Activated naive CD4-positive, alpha-beta T cell treated with anti-CD3 and anti-CD28 coated beads for 36 hours (primary cell): ENCODE data around the gene KIDINS220. TPM values are rescaled to one million over a fixed set of nuclear protein-coding genes. Genes with fewer than 3 reads are reported as not detected.

Experiments
- CTCF ChIA-PET: fragments of 350-600 bp; sonication (Branson Sonifier 250); formaldehyde crosslinking; loops from one replicate; lab custom pipeline; 2021; ENCODE audit warnings: antibody characterized with exemption; lab: Charles Lee
- DNase-seq: peaks from one replicate; pipeline ENCODE4 v3.0.0-alpha.2; 2020
- H3K27ac Mint-ChIP-seq: one replicate; pipeline ENCODE4 v1.8.0; 2021; ENCODE audit warnings: mild to moderate bottlenecking, mixed read lengths
- H3K27me3 Mint-ChIP-seq: one replicate; pipeline ENCODE4 v1.8.0; 2021; ENCODE audit warnings: low read depth, mixed read lengths
- H3K36me3 Mint-ChIP-seq: one replicate; pipeline ENCODE4 v1.8.0; 2021; ENCODE audit warnings: low read depth, mixed read lengths
- H3K4me1 Mint-ChIP-seq: one replicate; pipeline ENCODE4 v1.8.0; 2021; ENCODE audit warnings: low read depth, mixed read lengths
- H3K4me3 Mint-ChIP-seq: one replicate; pipeline ENCODE4 v1.8.0; 2021; ENCODE audit warnings: mild to moderate bottlenecking, moderate library complexity, mixed read lengths
- H3K9me3 Mint-ChIP-seq: one replicate; pipeline ENCODE4 v1.8.0; 2021; ENCODE audit warnings: mixed read lengths
- intact Hi-C: fragments of 100-400 bp; cut with micrococcal nuclease; formaldehyde crosslinking; loops from one replicate; pipeline ENCODE4 v1.15.1; 2023
- total RNA-seq, 2 experiments: library from RNA; stranded (reverse); gene quantifications; one replicate each; pipeline ENCODE4 v1.2.3, GENCODE V29; 2021

Gene KIDINS220
- 10 to 100 TPM; 19.3 to 20.5 TPM for total RNA-seq

DNA sequence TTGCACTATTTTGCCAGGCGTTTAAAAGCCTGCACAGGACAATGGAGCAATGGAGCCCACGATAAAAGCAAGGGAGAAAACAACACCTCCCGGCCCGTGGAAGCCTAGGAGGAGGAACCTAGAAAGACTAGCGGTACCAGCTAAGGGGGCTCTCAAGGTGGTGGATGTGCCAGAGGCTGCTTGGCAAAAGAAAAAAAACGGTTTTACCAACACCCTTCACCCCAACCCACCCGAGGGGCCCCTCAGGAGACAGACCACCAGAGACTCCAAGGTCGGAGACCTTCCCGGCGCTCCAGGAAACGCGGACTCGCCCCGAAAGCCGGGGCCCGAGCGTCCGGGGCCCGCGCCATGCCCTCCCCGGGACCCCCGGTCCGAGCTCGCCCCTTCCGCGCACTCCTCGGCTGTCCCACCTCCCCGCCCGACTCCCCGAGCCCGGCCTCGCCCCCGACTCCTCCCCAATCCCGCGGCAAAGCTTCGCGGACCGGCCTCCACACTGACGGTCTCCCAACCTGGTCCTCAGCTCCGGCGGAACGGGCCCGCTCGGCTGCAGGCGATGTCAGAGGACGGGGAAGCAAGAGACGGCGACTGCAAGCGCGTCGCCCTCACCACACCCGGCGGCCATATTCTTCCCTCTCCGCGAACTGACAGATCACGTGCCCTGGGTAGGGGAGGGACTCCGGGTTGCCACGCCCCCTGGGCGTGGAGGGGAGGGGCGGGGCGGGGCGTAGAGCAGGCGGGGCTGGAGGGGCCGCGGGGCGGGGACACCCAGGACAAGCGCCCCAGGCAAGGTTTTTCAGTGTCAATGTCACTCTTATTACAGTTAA lies at the start of gene KIDINS220:
KIDINS220 (minus strand) TSS at position 643 of the 824 bp plus-strand sequence. CDS start 10,520 bp downstream, outside the sequence.
- Mint-ChIP-seq H3K36me3 (peaks cover 2% of the 10 kb centered on the region), H3K9me3 (no peaks in the 10 kb centered on the region), H3K27ac (peak within 1 kb of the TSS; percentile 88), H3K4me3 (peak within 1 kb of the TSS; percentile 100), H3K27me3 (no peaks in the 10 kb centered on the region), H3K4me1 (peaks cover 31% of the 10 kb centered on the region)
- intact Hi-C loops, result loop anchor here (1.0 to 10.0 kb wide), 3 partner anchors 33 to 292 kb away; no protein-coding TSS in a partner anchor
- CTCF ChIA-PET, result no interaction called here
- peak; percentile 86 for DNase-seq

DNA sequence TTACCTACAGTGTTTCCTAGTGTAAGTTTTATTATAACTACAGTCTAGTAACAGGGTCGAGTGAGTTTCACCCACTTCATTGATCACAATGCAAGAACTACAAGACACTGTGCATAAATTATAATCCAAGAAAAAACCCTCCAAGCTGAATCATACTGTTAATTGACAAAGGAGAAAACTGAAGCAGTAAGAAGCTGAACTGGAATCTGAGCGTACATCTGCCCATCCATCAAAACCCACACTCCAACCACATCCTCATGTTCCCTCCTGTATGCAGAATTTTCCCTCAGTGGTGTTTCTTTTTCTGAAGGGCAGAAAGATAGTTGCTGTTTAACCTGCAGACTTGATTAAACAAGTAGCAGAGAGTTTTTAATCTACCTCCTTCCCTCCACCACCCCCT lies 49.5 kb upstream of the KIDINS220 start:
- H3K27me3 Mint-ChIP-seq, result no peaks in the 10 kb centered on the region
- no peaks in the 10 kb centered on the region for H3K4me1 Mint-ChIP-seq
- H3K4me3 Mint-ChIP-seq, result no peak overlapping the region
- no peak overlapping the region for H3K27ac Mint-ChIP-seq
- CTCF ChIA-PET, result no interaction called here
- H3K9me3 Mint-ChIP-seq, result peaks cover 2% of the 10 kb centered on the region
- intact Hi-C loops, result no loop called here
- DNase-seq, result no peak
- no peaks in the 10 kb centered on the region for H3K36me3 Mint-ChIP-seq

DNA sequence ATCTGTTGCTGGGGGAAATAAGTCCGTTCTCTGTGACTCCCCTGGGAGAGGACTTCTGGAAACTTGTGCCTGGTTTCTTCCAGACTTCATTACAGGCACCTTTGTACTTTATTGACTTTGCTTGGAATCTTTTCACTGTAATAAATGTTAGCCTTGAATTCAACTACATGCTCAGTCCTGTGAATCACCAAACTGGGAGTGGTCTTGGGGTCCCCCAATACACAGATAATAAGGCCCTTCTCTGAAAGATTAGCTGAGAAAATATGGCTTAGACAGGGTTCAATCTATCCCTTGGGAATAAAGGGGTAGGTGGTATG lies 48.7 kb upstream of the KIDINS220 start:
- DNase-seq, result no peak
- no peak overlapping the region for H3K27ac Mint-ChIP-seq
- CTCF ChIA-PET, result no interaction called here
- no peaks in the 10 kb centered on the region for H3K36me3 Mint-ChIP-seq
- no peak overlapping the region for H3K4me3 Mint-ChIP-seq
- no peaks in the 10 kb centered on the region for H3K4me1 Mint-ChIP-seq
- intact Hi-C loops, result no loop called here
- peaks cover 2% of the 10 kb centered on the region for H3K9me3 Mint-ChIP-seq
- H3K27me3 Mint-ChIP-seq, result no peaks in the 10 kb centered on the region

- no peak overlapping the region for H3K27ac Mint-ChIP-seq
- CTCF ChIA-PET, result no interaction called here
- no peaks in the 10 kb centered on the region for H3K36me3 Mint-ChIP-seq
- no peak overlapping the region for H3K4me3 Mint-ChIP-seq
- no peaks in the 10 kb centered on the region for H3K27me3 Mint-ChIP-seq
- peaks cover 2% of the 10 kb centered on the region for H3K9me3 Mint-ChIP-seq
- intact Hi-C loops, result no loop called here
- DNase-seq, result no peak
- no peaks in the 10 kb centered on the region for H3K4me1 Mint-ChIP-seq
Observed at GRCh38 chr2:8885449-8886201, 48.2 kb upstream of the KIDINS220 start.

DNA sequence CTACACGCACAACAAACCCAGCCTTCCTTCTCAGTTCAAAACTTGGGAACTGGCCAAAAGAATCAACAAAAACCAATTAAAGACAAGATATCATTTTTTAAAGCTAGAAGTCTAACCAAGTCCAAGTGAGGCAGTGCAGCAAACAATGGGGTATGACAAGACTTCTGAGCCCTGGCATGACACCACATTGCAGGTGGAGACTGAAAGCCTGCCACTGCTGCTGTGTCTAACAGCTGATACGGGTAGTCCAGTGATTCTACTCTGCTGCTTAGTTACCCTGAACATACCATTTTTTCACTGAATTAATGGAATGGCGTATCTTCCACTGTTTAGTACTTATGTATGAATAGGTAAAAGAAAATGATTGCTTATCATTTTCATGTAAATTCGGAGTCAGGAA lies 47.4 kb upstream of the KIDINS220 start:
- Mint-ChIP-seq H3K27ac (no peak overlapping the region), H3K27me3 (no peaks in the 10 kb centered on the region)
- CTCF ChIA-PET, result interaction anchor here (0.6 kb wide), 1 partner anchor 339 kb away, joined by 3 read pairs; no protein-coding TSS in a partner anchor

GRCh38 chr2:8882094-8882493 lies 44.7 kb upstream of the KIDINS220 start:
- intact Hi-C loops, result no loop called here
- DNase-seq, result peak; percentile 8
- CTCF ChIA-PET, result interaction anchor here (0.6 to 0.9 kb wide), 3 partner anchors 9 to 218 kb away, joined by 3 to 4 read pairs (median 4); no protein-coding TSS in a partner anchor
- H3K9me3 Mint-ChIP-seq, result peaks cover 2% of the 10 kb centered on the region
- H3K27me3 Mint-ChIP-seq, result peaks cover 2% of the 10 kb centered on the region
- no peak overlapping the region for H3K4me3 Mint-ChIP-seq
- no peaks in the 10 kb centered on the region for H3K4me1 Mint-ChIP-seq
- no peaks in the 10 kb centered on the region for H3K36me3 Mint-ChIP-seq
- H3K27ac Mint-ChIP-seq, result no peak overlapping the region

More for the DNA sequence above, 47.4 kb upstream of the KIDINS220 start:
- DNase-seq, result no peak
- Mint-ChIP-seq H3K4me1 (no peaks in the 10 kb centered on the region), H3K9me3 (peaks cover 2% of the 10 kb centered on the region), H3K4me3 (no peak overlapping the region), H3K36me3 (no peaks in the 10 kb centered on the region)
- intact Hi-C loops, result no loop called here

- CTCF ChIA-PET, result interaction anchor here (0.5 to 0.6 kb wide), 2 partner anchors 158 to 392 kb away, joined by 3 read pairs; no protein-coding TSS in a partner anchor
- Mint-ChIP-seq H3K4me3 (no peak overlapping the region), H3K27ac (no peak overlapping the region), H3K36me3 (no peaks in the 10 kb centered on the region), H3K4me1 (no peaks in the 10 kb centered on the region), H3K27me3 (peaks cover 4% of the 10 kb centered on the region), H3K9me3 (no peaks in the 10 kb centered on the region)
- intact Hi-C loops, result no loop called here
- no peak for DNase-seq
Observed at GRCh38 chr2:8877894-8878293, 40.5 kb upstream of the KIDINS220 start.

DNA sequence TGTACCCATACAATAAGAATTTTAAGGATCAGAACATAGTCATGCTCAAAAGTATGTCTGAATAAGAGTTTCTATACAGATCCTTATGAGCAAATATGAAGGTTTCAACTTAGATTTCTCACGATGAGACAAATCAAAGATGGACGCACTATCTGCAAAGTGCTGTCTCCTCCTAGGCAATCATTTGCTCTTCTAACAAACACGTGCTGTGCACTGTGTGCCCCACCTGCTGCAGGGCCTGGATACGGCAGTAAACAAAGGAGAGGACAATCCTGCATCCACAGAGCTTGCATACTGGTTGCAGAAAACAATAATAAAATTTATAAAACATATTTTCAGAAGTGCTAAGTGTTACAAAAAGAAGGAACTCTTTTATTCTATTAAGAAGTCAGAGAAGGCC lies 39.9 kb upstream of the KIDINS220 start:
- CTCF ChIA-PET, result no interaction called here
- no peak overlapping the region for H3K27ac Mint-ChIP-seq
- H3K36me3 Mint-ChIP-seq, result no peaks in the 10 kb centered on the region
- no peaks in the 10 kb centered on the region for H3K9me3 Mint-ChIP-seq
- intact Hi-C loops, result no loop called here
- DNase-seq, result no peak
- H3K4me3 Mint-ChIP-seq, result no peak overlapping the region
- H3K27me3 Mint-ChIP-seq, result peaks cover 4% of the 10 kb centered on the region
- H3K4me1 Mint-ChIP-seq, result no peaks in the 10 kb centered on the region

- peaks cover 4% of the 10 kb centered on the region for H3K27me3 Mint-ChIP-seq
- intact Hi-C loops, result no loop called here
- no peak overlapping the region for H3K27ac Mint-ChIP-seq
- H3K36me3 Mint-ChIP-seq, result no peaks in the 10 kb centered on the region
- no peak overlapping the region for H3K4me3 Mint-ChIP-seq
- CTCF ChIA-PET, result no interaction called here
- DNase-seq, result no peak
- no peaks in the 10 kb centered on the region for H3K9me3 Mint-ChIP-seq
- no peaks in the 10 kb centered on the region for H3K4me1 Mint-ChIP-seq
Observed at GRCh38 chr2:8876628-8877027, 39.2 kb upstream of the KIDINS220 start.

- intact Hi-C loops, result loop anchor here (1.0 kb wide), 1 partner anchor 266 kb away; no protein-coding TSS in a partner anchor
- no peak overlapping the region for H3K4me3 Mint-ChIP-seq
- no peak for DNase-seq
- H3K4me1 Mint-ChIP-seq, result no peaks in the 10 kb centered on the region
- CTCF ChIA-PET, result interaction anchor here (0.6 to 1.1 kb wide), 4 partner anchors 9 to 269 kb away, joined by 3 to 4 read pairs (median 3); no protein-coding TSS in a partner anchor
- no peaks in the 10 kb centered on the region for H3K9me3 Mint-ChIP-seq
- H3K27ac Mint-ChIP-seq, result no peak overlapping the region
- H3K36me3 Mint-ChIP-seq, result no peaks in the 10 kb centered on the region
- peaks cover 4% of the 10 kb centered on the region for H3K27me3 Mint-ChIP-seq
Observed at GRCh38 chr2:8872821-8873432, 35.5 kb upstream of the KIDINS220 start.

DNA sequence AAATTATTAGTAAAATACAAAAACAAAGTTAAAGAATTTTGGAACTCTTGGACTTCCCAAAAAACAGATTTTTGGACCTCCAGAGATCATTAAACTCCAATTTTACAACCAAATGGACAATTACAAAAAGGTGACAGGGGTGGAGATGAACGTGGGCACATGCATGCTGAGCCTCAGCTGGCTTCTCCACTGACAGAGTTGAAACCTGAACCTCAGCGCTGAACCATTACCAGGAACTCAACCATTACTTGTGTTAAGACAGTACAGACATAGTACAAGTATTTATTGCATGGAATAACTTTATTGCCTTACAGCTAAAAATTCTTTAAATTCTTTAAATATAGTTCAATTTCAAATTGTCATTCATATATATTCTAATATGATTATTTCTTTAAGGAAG lies 33.0 kb upstream of the KIDINS220 start:
- intact Hi-C loops, result no loop called here
- H3K9me3 Mint-ChIP-seq, result no peaks in the 10 kb centered on the region
- CTCF ChIA-PET, result no interaction called here
- no peak overlapping the region for H3K4me3 Mint-ChIP-seq
- peaks cover 2% of the 10 kb centered on the region for H3K27me3 Mint-ChIP-seq
- no peaks in the 10 kb centered on the region for H3K4me1 Mint-ChIP-seq
- H3K36me3 Mint-ChIP-seq, result no peaks in the 10 kb centered on the region
- DNase-seq, result no peak
- H3K27ac Mint-ChIP-seq, result no peak overlapping the region

- Mint-ChIP-seq H3K27me3 (no peaks in the 10 kb centered on the region), H3K4me1 (no peaks in the 10 kb centered on the region), H3K36me3 (no peaks in the 10 kb centered on the region), H3K27ac (no peak overlapping the region), H3K9me3 (no peaks in the 10 kb centered on the region), H3K4me3 (no peak overlapping the region)
- intact Hi-C loops, result no loop called here
- DNase-seq, result no peak
- CTCF ChIA-PET, result interaction anchor here (0.6 kb wide), 1 partner anchor 121 kb away, joined by 3 read pairs; no protein-coding TSS in a partner anchor
Observed at GRCh38 chr2:8867363-8867762, 29.9 kb upstream of the KIDINS220 start.
